ENCODE measurements around the gene SCP2D1.

SCP2D1 gene

GRCh38 chr20:18835466-18836256, 22.1 kb downstream of the SCP2D1 start:
- no peak overlapping the region for H3K4me3 ChIP-seq (ENCODE audit: low read length)
- TF ChIP-seq CTCF (IDR thresholded peaks at IDR 0.05; ENCODE audit: insufficient read depth, low read depth, low read length, missing control alignments) = no peak
- DNase-seq (ENCODE audit: low read depth) = no peak

- no peak for TF ChIP-seq CTCF (IDR thresholded peaks at IDR 0.05; ENCODE audit: insufficient read depth, low read depth, low read length, missing control alignments)
- no peak overlapping the region for H3K4me3 ChIP-seq (ENCODE audit: low read length)
- DNase-seq (ENCODE audit: low read depth) = no peak
Observed at GRCh38 chr20:18837718-18838117, 24.1 kb downstream of the SCP2D1 start.

GRCh38 chr20:18839507-18840247, 26.1 kb downstream of the SCP2D1 start:
- no peak for DNase-seq (ENCODE audit: low read depth)
- H3K4me3 ChIP-seq (ENCODE audit: low read length) = no peak overlapping the region
- no peak for TF ChIP-seq CTCF (IDR thresholded peaks at IDR 0.05; ENCODE audit: insufficient read depth, low read depth, low read length, missing control alignments)

GRCh38 chr20:18840248-18840645, 26.7 kb downstream of the SCP2D1 start:
- no peak overlapping the region for H3K4me3 ChIP-seq (ENCODE audit: low read length)
- no peak for TF ChIP-seq CTCF (IDR thresholded peaks at IDR 0.05; ENCODE audit: insufficient read depth, low read depth, low read length, missing control alignments)
- no peak for DNase-seq (ENCODE audit: low read depth)

- no peak for DNase-seq (ENCODE audit: low read depth)
- no peak overlapping the region for H3K4me3 ChIP-seq (ENCODE audit: low read length)
- no peak for TF ChIP-seq CTCF (IDR thresholded peaks at IDR 0.05; ENCODE audit: insufficient read depth, low read depth, low read length, missing control alignments)
Observed at GRCh38 chr20:18845017-18845416, 31.4 kb downstream of the SCP2D1 start.

GRCh38 chr20:18847226-18847755, 33.7 kb downstream of the SCP2D1 start:
- DNase-seq (ENCODE audit: low read depth) = no peak
- H3K4me3 ChIP-seq (ENCODE audit: low read length) = no peak overlapping the region
- TF ChIP-seq CTCF (IDR thresholded peaks at IDR 0.05; ENCODE audit: insufficient read depth, low read depth, low read length, missing control alignments) = no peak

All from epithelial cell of esophagus (primary cell).